RWPE2 (cell line): Measurements from ENCODE around the gene TOR2A.

Experiments used
- ATAC-seq: fragments of 200-7000 bp; cut with Tn5 transposase; 3 replicates; pipeline ENCODE4 v1.9.1; 2021; ENCODE audit warnings: low read depth
- DNase-seq: peaks from one replicate; pipeline ENCODE4 v3.0.0-alpha.2; 2020; ENCODE audit warnings: low spot score
- H3K27ac ChIP-seq: fragments of 450-650 bp; 2 replicates; pipeline ENCODE4 v1.5.1; 2017; ENCODE audit warnings: mild to moderate bottlenecking; ENCODE audit not compliant: poor library complexity, severe bottlenecking
- H3K27me3 ChIP-seq: fragments of 250-450 bp; sonication (Bioruptor Pico); 2 replicates; pipeline ENCODE4 v1.5.1; 2021; ENCODE audit warnings: mild to moderate bottlenecking, moderate library complexity; ENCODE audit not compliant: insufficient read depth, poor library complexity, severe bottlenecking
- H3K36me3 ChIP-seq: fragments of 250-450 bp; sonication (Bioruptor Pico); 2 replicates; pipeline ENCODE4 v1.5.1; 2020; ENCODE audit warnings: low read depth, mild to moderate bottlenecking, moderate library complexity
- H3K4me1 ChIP-seq: fragments of 250-450 bp; sonication (Bioruptor Pico); 2 replicates; pipeline ENCODE4 v1.5.1; 2021; ENCODE audit warnings: mild to moderate bottlenecking, moderate library complexity; ENCODE audit not compliant: insufficient read depth, poor library complexity, severe bottlenecking
- H3K4me3 ChIP-seq: fragments of 250-450 bp; sonication (Bioruptor Pico); 2 replicates; pipeline ENCODE4 v1.5.1; 2021; ENCODE audit warnings: mild to moderate bottlenecking, moderate library complexity; ENCODE audit not compliant: severe bottlenecking
- H3K9me3 ChIP-seq: fragments of 250-450 bp; sonication (Bioruptor Pico); 2 replicates; pipeline ENCODE4 v1.5.1; 2021; ENCODE audit warnings: mild to moderate bottlenecking, moderate library complexity; ENCODE audit not compliant: severe bottlenecking
- TF ChIP-seq, protein P1 (sequence below): fragments of 450-650 bp; IDR thresholded peaks from one replicate; pipeline ENCODE4 v1.5.1; 2017; ENCODE audit warnings: mild to moderate bottlenecking, moderate library complexity; ENCODE audit not compliant: poor library complexity, severe bottlenecking

TOR2A gene

DNA sequence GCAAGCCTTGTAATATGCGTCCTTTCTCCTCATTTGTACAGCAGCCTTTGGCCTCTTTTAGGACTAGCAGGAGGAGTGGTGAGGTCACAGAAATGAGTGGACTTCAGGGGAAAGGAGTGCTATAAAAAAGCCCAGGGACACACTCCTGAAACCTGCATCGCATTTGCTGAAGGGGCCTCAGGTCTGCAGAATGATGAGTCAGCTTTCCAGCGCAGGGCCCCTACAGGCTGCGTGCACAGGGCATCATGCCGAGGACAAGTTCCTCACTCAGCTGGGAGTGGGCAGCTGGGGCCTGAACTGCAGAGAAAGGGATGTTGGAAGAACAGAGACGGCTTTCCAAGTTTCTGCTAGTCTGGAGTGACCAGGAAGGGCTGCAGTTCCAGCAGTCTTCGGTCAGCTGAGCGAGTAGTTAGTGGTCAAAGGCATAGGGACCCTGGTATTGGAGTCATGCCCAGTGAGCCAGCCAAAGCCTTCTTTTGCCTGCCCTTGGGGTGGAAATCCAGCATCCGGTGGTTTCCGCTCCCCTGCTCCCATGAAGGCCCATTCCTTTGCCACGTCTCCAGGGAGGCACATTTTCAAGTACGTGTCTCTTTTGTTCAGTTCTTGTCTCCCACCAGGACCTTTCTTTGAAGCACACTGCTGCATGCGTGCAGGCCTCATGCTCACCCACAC is 45.6 kb downstream of the TOR2A start:
- Histone ChIP-seq H3K4me1 (no peaks in the 10 kb centered on the region), H3K9me3 (no peaks in the 10 kb centered on the region), H3K36me3 (no peaks in the 10 kb centered on the region), H3K27me3 (no peaks in the 10 kb centered on the region), H3K4me3 (no peak overlapping the region), H3K27ac (no peak overlapping the region)
- no peak for ATAC-seq
- DNase-seq, result no peak
- TF ChIP-seq, protein P1, sequence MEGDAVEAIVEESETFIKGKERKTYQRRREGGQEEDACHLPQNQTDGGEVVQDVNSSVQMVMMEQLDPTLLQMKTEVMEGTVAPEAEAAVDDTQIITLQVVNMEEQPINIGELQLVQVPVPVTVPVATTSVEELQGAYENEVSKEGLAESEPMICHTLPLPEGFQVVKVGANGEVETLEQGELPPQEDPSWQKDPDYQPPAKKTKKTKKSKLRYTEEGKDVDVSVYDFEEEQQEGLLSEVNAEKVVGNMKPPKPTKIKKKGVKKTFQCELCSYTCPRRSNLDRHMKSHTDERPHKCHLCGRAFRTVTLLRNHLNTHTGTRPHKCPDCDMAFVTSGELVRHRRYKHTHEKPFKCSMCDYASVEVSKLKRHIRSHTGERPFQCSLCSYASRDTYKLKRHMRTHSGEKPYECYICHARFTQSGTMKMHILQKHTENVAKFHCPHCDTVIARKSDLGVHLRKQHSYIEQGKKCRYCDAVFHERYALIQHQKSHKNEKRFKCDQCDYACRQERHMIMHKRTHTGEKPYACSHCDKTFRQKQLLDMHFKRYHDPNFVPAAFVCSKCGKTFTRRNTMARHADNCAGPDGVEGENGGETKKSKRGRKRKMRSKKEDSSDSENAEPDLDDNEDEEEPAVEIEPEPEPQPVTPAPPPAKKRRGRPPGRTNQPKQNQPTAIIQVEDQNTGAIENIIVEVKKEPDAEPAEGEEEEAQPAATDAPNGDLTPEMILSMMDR, result no peak

DNA sequence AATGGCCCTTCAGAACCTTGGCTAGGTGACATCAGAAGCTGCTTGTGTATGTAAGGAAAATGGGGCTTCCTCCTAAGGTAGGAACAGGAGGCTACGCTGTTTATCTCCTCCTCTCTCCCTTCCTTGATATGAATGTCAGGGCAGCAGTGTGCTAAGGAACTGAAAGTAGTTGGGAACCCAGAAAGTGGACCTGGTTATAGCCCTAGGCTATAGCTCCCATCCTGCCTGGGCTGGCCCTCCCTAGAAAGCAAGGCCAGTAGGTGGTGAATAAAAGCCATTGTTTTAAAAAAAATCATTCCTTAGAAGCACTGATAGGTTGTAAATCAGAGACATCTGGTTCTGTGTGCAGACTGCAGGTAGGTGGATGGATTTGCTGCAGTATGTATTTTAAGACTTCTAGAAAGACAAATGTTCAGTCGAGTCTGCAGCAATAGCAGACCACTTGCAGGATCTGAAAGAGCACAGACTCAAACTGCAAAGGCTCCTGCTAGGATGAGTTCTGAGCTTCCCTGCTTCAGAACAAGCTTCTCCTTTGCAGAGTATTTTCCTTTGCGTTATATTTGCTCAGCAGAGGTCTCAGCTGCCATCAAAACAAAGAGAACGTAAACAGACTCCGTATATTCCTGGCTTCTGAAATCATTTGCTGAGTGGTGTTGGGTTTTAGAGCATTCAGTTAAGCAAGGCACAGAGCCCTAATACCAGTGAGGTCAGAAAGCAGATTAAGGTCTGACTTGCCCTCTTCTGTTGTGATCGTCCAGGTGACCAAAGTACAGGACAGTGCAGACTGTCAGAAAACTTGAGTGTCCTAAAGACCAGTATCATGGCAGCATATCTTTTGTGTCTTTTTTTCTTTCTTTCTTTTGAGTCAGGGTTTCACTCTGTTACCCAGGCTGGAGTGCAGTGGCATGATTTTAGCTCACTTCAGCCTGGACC is 48.4 kb downstream of the TOR2A start:
- TF ChIP-seq, protein P1, result no peak
- H3K36me3 ChIP-seq, result peaks cover 4% of the 10 kb centered on the region

DNA sequence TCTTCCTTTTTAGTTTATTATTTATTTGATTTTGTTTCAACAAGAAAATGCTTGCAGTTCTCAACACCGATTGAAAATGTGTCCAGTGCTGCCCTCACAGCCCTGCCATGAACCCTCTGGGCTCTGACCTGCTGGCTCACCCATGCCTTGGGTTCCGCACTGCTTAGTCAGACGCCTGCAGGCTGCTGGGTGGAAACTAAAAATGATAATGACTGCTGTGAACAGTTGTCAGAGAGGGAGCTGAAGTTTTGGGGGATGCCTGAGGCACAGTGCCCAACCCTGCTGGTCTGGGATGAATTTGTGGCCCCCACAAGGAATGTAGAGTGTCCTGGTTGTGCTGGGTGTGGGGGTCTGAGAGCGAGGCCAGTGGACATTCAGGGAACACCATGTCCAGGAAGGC is 50.5 kb downstream of the TOR2A start:
- ATAC-seq (peak; percentile 62; the same call in 2 of the 3 replicates), DNase-seq (no peak)
- H3K36me3 ChIP-seq, result peaks cover 4% of the 10 kb centered on the region
- no peaks in the 10 kb centered on the region for H3K9me3 ChIP-seq
- no peaks in the 10 kb centered on the region for H3K27me3 ChIP-seq
- H3K4me1 ChIP-seq, result no peaks in the 10 kb centered on the region
- no peak overlapping the region for H3K4me3 ChIP-seq
- H3K27ac ChIP-seq, result no peak overlapping the region
- TF ChIP-seq, protein P1, result no peak

More for the DNA sequence above, 48.4 kb downstream of the TOR2A start:
- no peak overlapping the region for H3K27ac ChIP-seq
- ATAC-seq (peak; percentile 44; the same call in 1 of the 3 replicates), DNase-seq (no peak)
- no peaks in the 10 kb centered on the region for H3K9me3 ChIP-seq
- no peak overlapping the region for H3K4me3 ChIP-seq
- no peaks in the 10 kb centered on the region for H3K4me1 ChIP-seq
- no peaks in the 10 kb centered on the region for H3K27me3 ChIP-seq

DNA sequence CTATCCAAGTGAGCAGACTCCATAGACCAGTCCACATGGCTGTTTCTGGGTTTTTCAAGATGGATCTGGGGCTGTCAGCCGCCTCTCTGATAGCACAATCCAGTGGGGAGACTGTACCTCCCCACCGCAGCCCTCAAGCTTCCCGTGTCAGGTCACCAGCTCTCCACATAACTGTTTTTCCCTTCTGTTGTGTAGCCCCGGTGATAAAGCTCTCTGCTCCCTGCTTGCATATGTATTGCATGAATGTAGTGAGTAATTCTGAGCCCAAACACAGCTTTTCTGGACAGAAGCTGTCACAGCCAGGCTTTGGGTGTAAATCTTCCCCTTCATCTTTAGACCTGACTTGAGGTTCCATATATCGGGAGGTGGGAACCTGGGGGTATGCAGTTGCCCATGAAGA is 51.4 kb downstream of the TOR2A start:
- DNase-seq, result no peak
- TF ChIP-seq, protein P1, result no peak
- peaks cover 7% of the 10 kb centered on the region for H3K36me3 ChIP-seq

More for the DNA sequence above, 51.4 kb downstream of the TOR2A start:
- Histone ChIP-seq H3K4me1 (no peaks in the 10 kb centered on the region), H3K27ac (no peak overlapping the region), H3K9me3 (no peaks in the 10 kb centered on the region), H3K27me3 (no peaks in the 10 kb centered on the region), H3K4me3 (no peak overlapping the region)
- no peak for ATAC-seq
